ENCODE data around the gene DISC1.

DISC1 gene

DNA sequence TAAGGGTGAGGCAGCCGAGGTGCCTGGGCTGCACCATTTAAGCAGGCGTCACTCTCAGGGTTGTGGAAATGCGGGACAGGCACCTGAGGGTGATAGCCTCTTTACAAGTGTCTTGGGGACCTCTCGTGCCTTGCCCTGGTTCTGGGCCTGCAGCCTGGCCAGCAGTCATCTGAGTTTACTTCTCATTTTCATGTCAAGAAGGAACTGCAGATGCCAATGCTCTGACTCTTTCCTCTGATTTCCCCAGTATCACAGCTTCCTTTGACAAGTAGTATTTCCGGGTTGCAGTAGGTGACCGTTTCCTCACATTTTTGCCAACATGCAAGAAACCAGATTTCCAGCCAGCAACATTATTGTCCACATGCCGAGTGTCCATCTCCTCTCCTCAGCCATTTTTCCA, 286.9 kb downstream of the DISC1 start:
- no peak for DNase-seq

DNA sequence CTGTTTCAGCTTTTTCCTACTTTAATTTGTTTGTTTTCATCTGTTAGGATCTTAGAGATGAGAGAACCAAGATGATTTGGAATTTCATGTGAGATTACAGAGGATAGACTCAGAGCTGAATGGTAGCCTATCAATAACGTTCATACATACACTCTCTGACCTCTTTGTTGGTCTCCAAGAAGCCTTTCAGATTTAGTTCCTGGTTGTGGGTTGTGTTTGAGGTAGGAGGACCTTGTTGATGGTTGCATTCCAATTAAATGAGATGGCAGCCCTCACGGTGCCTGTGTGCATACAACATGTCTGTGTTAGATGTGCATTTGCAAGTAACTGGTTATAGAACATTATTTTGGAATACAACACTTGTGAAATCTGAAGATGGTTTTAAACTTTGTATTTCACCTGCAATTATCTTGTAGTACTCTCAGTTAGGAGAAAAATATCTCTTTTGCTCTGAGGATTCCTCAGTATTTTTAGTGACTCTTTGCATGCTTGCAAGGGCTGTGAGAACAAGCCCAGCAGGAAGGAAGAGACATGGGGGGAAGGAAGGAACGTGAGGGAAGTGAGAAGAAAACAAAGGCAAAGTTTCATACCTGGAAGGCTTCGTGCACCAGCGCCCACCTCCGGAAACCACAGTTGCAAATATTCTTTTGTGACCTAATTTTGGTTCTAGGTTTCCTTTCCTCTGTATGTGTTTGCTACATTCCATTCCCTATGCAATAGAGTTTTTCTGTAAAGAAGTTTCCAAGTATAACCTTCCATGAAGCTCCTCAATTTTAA, 291.8 kb downstream of the DISC1 start:
- DNase-seq, result no peak

DNA sequence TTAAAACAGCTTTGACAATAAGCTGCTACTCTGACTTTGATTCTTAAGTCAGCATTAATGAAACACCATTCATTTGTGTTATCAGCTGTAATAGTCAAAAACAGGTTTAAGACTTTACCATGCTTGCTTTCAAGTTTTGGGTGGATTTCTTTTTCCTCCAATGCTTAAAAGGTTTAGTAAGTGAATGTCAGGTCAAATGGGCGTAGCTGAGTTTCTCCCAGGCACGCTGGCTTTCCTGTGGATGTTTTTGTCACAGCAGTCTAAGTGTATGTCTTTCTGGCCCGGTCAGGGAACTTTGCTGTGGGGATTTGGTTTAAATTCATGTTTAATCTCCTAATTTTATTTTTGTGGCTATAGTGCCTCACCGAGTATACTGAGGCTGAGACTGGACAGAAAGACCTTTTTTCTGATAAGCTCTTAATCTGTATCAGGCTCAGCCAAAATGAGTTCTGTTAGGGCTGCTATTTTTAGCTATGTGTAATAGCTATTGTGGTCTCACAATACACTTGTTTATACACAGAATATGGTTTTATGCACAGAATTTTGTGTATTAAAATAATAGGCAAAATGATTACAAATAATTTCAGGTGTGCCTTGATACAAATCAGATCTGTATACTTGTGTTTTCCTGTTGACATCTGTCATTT, 292.8 kb downstream of the DISC1 start:
- DNase-seq, result no peak

GRCh38 chr1:231919886-231920285, 293.3 kb downstream of the DISC1 start:
- DNase-seq, result no peak

DNA sequence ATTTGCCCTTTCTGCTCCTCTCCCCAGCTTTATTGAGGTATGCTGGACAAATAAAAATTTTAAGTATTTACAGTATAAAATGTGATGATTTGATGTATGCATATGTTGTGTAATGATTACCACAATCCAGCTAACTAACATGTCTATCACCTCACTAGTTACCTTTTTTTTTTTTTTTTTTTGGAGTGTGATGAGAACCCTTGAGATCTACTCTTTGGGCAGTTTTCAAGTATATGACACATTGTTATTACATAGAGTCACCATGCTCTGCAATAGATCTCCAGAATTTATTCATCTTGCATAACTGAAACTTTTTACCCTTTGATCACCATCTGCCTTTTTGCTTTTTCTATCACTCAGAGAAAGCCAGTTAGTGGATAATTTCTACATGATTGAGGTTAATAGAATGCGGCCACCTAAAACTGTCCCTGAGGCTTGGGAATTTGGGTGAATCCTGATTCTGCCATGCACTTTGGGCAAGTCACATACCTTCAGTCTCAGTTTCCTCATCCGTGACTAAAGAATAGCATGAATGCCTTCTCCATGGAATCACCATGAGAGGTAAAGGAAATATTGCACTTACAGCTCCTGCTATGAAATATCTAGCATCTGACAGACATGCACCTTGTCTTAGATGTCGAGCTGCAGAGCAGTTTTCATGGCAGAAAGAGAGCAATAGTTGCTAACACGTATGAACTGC, 295.2 kb downstream of the DISC1 start:
- DNase-seq, result no peak

DNA sequence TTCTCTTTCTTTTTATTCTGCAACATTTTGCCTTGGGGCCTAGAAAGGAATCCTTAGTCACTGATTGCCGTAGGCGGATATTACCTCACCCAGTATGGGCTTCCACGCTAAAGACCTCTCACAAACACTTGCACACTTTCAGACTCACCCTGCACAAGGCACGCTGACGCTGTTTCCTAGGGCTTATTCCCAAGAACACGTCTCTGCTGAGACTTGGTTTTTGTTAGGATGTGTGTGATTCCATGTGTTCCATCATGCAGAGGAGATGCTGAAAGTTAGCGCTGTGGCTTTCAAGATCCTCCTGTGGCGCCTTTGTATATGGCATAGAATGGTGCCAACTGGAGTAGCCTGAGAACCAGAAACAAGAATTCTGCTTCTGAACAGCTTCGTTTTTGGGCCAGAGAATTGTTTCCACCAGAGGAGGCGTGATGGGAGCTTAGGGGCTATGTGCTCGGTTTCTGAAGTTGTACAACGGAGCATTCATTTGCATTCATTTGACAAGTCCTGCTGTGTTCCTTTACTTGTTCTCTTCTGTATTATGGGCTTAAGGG, 297.0 kb downstream of the DISC1 start:
- no peak for DNase-seq

- no peak for DNase-seq
Observed at GRCh38 chr1:231924180-231924579, 297.6 kb downstream of the DISC1 start.

- DNase-seq, result no peak
Observed at GRCh38 chr1:231925864-231926263, 299.3 kb downstream of the DISC1 start.

DNA sequence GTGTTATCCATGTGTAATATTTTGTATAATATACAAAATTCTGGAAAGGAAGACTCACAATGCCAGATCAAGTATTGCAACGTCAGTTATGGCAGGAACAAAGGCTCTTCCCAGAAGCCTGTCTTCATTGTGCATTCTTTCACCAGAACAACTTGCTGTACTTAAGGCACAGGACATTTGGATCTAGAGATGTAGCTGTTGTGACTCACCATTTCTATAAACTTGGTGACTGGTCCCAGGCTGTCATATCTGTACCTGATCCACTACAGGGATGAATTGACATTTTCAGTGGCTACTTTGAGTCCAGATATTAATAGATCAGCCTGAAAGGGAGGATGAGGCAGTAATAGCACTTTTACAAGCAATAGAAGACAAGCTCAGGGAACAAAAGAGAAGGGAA, 299.8 kb downstream of the DISC1 start:
- DNase-seq, result no peak

DNA sequence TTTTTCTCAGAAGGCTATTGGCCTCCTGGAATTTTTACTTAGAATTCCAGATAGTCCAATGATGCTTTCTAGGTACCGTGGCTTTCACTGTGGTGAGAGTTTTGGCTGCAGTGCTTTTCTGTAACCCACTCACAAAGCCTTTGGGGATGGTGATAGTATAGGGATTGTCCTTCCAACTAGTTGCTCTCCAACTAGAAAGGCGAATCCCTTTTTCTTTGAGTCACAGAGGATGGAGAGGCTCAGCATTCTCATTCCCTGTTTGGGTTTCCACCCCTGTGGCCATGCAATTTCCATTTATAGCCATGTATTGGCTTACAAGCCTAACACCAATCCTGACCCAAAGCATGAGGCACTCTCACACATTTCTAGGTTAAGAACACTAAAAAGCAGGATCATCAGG, 300.3 kb downstream of the DISC1 start:
- DNase-seq, result no peak

DNA sequence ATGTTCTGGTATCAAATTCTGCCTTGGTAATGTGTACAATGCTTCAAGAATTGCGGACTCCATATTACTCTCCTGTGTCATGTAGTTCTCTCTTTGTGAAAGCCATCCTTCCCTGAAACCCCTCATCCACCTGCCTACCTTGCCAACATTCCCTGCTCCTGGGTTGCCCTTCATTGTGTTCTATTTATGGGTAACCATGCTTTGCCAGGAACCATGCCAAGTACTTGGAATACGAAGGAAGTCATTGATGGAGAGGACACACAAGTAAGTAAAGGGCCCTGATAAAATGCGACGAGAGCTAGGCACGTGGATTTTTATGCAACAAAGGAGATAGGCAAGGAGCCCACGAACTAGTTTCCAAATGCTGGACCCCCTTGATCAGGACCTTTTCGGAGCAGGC, 300.8 kb downstream of the DISC1 start:
- no peak for DNase-seq

DNA sequence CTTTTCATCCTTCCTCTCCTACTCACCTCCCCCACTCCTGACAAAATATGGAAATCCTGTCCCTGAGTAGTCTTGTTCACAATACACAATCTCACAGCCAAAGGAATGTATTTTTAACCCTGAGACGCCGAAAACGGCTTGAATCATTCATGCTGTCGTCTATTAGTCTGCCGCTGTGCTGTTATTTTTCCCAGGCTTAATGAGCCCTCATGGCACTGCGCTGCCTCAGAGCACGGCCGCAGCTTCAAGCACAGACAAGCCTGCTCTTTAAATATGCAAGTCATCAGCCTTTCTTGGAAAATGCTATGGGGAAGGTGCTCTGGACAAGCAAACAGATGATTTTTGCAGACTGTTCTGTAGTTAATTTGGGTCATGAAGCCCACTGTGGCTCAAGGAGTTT, 302.7 kb downstream of the DISC1 start:
- no peak for DNase-seq

GRCh38 chr1:231930257-231930947, 303.8 kb downstream of the DISC1 start:
- no peak for DNase-seq

GRCh38 chr1:231931146-231931545, 304.6 kb downstream of the DISC1 start:
- DNase-seq, result no peak

DNA sequence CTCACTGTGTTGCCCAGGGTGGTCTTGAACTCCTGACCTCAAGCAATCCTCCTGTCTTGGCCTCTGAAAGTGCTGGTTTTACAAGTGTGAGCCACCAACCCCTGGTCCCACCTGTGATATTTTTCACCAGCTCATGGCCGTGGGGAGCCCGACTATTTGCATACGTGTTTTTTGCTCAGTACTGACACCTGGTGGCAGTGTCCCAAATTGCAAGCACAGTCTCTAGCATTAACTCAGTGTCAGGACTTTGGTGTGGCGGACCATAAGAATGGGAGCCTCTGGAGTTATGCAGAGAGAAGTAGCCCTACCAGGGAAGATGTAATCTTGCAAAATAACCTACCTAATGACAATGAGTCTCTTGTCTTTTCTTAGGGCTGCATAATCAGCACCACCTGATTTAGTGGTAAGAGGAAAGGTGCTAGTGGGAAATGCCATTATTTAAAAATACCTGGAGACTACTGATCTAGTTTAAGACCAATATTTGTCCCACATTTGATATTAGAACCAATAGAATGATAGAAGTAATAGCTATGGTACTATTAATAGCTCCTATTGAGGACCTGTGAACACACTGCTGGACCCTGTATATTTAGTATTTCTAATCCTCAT, 305.4 kb downstream of the DISC1 start:
- no peak for DNase-seq

DNA sequence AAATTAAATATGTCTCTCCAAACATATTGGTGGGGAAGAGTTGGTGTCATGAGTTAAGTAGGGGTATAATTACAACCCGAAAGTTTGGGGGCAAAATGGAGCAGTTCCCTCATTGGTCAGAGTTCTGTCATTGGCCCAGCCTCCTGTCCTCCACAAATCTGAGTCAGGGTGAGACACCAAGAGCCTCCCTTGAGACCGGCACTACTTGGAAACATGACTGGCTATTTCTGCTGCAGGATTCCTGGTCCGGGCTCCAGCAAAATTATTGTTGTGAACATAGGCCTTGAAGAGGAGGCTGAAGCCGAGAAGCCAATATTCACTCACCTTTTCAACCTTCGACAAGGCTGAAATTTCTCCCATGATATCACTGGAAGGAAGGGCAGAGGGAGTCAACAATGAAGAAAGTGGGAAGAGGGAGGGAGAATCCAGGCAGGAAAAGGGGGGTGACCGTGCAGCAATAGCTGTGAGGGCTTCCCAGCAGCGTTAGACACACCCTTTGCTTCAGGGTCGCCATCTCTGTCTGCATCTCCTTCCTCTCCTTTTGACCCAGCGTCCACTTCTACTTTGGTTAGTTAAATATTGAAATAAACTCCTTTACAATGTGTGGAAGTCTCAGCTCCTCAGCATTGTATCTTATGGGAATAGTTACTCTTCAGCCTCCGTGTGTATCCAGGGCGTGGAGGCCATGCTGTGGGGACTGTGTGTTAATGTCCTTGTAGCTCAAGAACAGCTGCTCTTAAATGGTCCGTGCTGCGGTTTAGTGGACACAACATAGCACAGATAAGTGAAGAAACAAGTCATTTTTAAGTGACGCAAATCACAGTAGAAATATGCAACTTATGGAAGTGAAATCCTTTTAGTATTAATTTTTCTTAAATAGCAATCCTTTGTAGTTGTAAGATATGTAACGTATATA, 307.4 kb downstream of the DISC1 start:
- no peak for DNase-seq

- no peak for DNase-seq
Observed at GRCh38 chr1:231934797-231935196, 308.2 kb downstream of the DISC1 start.

- no peak for DNase-seq
Observed at GRCh38 chr1:231935856-231936255, 309.3 kb downstream of the DISC1 start.

GRCh38 chr1:231936983-231937775, 310.6 kb downstream of the DISC1 start:
- DNase-seq, result no peak

- no peak for DNase-seq
Observed at GRCh38 chr1:231938211-231938610, 311.6 kb downstream of the DISC1 start.

DNA sequence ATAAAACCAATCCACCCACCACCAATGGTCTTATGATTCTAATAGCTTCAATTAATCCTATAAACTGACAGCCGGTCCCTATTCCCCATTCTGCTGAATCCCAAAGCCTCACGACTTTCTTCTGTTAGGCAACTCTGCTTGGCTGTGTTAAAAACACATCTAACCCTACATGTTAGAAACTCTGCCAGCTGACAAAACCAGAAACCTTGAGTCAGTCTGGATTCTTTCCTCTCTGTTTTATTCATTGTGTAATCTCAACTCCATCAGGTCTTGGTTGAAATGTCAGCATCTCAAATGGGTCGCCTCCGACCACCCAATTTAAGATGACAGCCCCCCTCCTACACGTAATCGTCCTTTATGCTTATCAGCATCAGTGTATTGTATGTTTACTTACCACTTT, 312.1 kb downstream of the DISC1 start:
- no peak for DNase-seq
